Nephron progenitor cell (in vitro differentiated cells): ENCODE results near the gene RNU6-9.

Experiments
- DNase-seq: peaks from one replicate; pipeline ENCODE4 v3.0.0; 2021
- H3K27ac Mint-ChIP-seq: 2 replicates; pipeline ENCODE4 v1.8.0; 2021; ENCODE audit warnings: mild to moderate bottlenecking, moderate library complexity, mixed read lengths
- H3K27me3 Mint-ChIP-seq: 2 replicates; pipeline ENCODE4 v1.8.0; 2021; ENCODE audit warnings: mild to moderate bottlenecking, low read depth, mixed read lengths; ENCODE audit not compliant: poor library complexity
- H3K36me3 Mint-ChIP-seq: 2 replicates; pipeline ENCODE4 v1.8.0; 2021; ENCODE audit warnings: low read depth, mixed read lengths
- H3K4me1 Mint-ChIP-seq: 2 replicates; pipeline ENCODE4 v1.8.0; 2021; ENCODE audit warnings: mixed read lengths
- H3K4me3 Mint-ChIP-seq: 2 replicates; pipeline ENCODE4 v1.8.0; 2021; ENCODE audit warnings: mild to moderate bottlenecking, moderate library complexity, mixed read lengths
- H3K9me3 Mint-ChIP-seq: 2 replicates; pipeline ENCODE4 v1.8.0; 2021; ENCODE audit warnings: mild to moderate bottlenecking, moderate library complexity, mixed read lengths
- CTCF ChIP-seq: fragments of 200-600 bp; sonication (generic); IDR thresholded peaks from 2 replicates; pipeline ENCODE4 v1.5.0; 2021; ENCODE audit warnings: antibody characterized with exemption

Gene RNU6-9

GRCh38 chr19:871446-872265 lies 21.6 kb upstream of the RNU6-9 start:
- Mint-ChIP-seq H3K36me3 (peaks cover 40% of the 10 kb centered on the region), H3K4me3 (no peak overlapping the region), H3K9me3 (no peaks in the 10 kb centered on the region), H3K27ac (no peak overlapping the region), H3K4me1 (peaks cover 6% of the 10 kb centered on the region), H3K27me3 (no peaks in the 10 kb centered on the region)
- DNase-seq: no peak
- no peak for TF ChIP-seq CTCF

GRCh38 chr19:872266-872951 lies 20.9 kb upstream of the RNU6-9 start:
- DNase-seq: peak; percentile 65
- no peak for TF ChIP-seq CTCF
- Mint-ChIP-seq H3K27me3 (no peaks in the 10 kb centered on the region), H3K36me3 (peaks cover 38% of the 10 kb centered on the region), H3K4me3 (no peak overlapping the region), H3K4me1 (peaks cover 3% of the 10 kb centered on the region), H3K9me3 (no peaks in the 10 kb centered on the region), H3K27ac (peak overlapping the region; percentile 57)

GRCh38 chr19:873084-873483 lies 20.2 kb upstream of the RNU6-9 start:
- Mint-ChIP-seq H3K36me3 (peaks cover 31% of the 10 kb centered on the region), H3K27me3 (no peaks in the 10 kb centered on the region), H3K4me1 (no peaks in the 10 kb centered on the region), H3K27ac (no peak overlapping the region), H3K9me3 (no peaks in the 10 kb centered on the region), H3K4me3 (no peak overlapping the region)
- no peak for TF ChIP-seq CTCF
- DNase-seq: no peak

DNA sequence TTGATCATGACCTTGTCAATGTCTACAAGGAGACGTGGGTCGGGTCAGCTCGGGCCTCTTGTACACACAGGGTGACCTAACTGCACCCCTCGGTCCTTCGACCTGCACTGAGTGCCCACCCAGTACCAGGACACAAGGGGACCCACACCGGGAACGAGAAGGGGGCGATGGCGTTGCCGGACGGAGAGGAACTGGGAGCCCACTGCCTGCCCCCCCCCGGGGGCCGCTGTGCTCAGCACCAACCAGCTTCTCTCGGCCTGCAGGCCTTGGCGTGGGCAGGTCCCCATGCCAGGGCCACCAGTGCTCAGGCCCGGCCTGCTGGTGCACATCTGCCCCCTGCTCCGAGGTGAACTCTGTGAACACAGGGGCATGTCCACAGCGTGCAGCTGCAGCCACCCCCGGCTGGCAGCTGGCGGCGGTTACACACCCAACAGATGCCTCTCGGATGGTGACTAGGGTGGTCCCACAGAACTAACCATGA lies 19.7 kb upstream of the RNU6-9 start:
- Mint-ChIP-seq H3K4me1 (no peaks in the 10 kb centered on the region), H3K27ac (no peak overlapping the region), H3K27me3 (no peaks in the 10 kb centered on the region), H3K9me3 (no peaks in the 10 kb centered on the region), H3K4me3 (no peak overlapping the region), H3K36me3 (peaks cover 29% of the 10 kb centered on the region)
- TF ChIP-seq CTCF: no peak
- DNase-seq: no peak

DNA sequence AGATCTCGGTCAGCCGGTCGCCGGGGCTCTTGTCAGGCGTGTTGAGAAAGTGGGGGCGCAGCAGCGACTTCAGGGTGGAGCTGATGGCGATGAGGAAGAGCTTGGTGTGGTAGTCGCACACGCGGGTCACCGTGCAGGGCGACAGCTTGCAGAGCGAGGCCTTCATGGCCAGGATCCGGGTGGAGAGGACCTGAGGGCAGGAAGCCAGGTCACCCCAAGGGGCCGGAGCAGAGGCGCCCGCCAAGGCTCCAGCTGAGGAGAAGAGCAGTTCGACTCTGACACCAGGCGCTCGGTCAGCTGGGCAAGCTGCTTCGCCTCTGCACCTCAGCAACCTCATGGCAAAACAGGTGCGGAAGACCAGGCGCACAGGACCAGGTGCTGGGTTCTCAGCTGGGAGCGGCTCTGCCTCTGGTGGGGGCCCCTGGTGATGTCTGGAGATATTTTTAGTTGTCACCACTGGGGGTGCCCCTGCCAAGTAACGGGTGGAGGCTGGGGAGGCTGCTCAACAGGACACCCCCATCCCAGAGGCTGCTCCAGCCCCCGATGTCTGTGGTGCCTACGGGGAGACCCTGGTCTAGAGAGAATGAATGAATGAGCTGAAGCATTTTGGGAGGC lies 17.9 kb upstream of the RNU6-9 start:
- no peaks in the 10 kb centered on the region for H3K27me3 Mint-ChIP-seq
- no peaks in the 10 kb centered on the region for H3K4me1 Mint-ChIP-seq
- H3K4me3 Mint-ChIP-seq: no peak overlapping the region
- DNase-seq: no peak
- H3K9me3 Mint-ChIP-seq: no peaks in the 10 kb centered on the region
- TF ChIP-seq CTCF: no peak
- no peak overlapping the region for H3K27ac Mint-ChIP-seq
- peaks cover 21% of the 10 kb centered on the region for H3K36me3 Mint-ChIP-seq
